HG03196 (cell line): ENCODE results near the gene ATP2C2.
"Not testable (repeated sequence)": the region's sequence is repeated elsewhere in the genome, so short reads cannot be mapped to it uniquely, and the experiment has no call there.

Source experiments
- ATAC-seq: cut with Tn5 transposase; IDR thresholded peaks from one replicate; pipeline ENCODE4 v1.9.1; 2021; ENCODE audit not compliant: unreplicated experiment

Gene ATP2C2

DNA sequence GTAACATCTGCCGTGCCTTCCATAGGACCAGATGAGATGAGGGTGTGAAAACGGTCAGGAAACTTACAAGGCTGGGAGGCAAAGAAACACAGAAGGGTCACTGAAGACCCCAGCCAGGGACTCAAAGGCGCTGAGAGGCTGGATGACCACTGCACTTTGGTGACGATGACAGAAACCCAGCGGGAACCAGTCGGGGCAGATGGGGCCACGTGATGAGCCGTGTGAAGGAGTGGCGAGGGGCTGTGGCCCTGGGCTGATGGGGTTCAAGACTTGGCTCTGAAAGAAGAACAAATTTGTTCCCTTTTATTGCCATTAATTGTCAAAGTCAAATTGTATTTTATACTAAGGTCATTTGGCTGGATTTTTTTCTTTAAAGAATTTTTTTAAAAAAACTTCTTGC is 28.6 kb upstream of the ATP2C2 start:
- no peak for ATAC-seq

GRCh38 chr16:84340325-84341040 is 27.9 kb upstream of the ATP2C2 start:
- no peak for ATAC-seq

DNA sequence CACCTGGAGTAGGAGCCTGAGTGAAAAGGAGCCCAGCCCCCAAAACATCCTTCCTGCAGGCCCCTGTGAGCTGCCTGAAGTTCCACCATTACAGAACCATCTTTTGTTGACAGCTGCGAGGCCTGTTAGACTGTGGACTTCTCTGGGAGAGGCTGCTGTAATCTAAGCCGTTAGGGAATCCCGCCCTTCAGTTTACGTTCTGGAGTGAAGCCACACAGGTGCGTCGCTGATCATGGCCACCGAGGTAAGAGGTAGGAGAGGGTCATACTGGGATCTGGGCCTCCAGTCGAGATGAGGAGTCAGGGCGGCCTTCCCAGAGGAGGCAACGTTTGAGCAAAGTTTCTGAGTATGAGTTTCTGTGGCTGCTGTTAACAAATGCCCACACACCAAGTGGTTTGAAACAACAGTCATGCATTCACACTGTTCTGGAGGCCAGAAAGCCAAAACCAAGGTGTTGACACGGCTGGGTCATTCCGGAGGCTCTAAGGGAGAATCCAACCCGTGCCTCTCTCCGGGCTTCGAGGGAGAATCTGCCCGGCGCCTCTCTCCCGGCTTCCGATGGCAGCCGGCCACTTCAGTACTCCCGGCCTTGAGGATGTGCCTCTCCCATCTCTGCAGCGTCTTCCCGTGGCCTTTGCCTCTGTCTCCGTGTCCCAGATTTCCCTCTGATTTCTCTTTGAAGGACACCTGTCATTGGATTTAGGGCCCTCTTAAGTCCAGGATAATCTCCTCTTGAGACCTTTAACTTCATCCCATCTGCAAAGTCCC is 26.6 kb upstream of the ATP2C2 start:
- no peak for ATAC-seq

DNA sequence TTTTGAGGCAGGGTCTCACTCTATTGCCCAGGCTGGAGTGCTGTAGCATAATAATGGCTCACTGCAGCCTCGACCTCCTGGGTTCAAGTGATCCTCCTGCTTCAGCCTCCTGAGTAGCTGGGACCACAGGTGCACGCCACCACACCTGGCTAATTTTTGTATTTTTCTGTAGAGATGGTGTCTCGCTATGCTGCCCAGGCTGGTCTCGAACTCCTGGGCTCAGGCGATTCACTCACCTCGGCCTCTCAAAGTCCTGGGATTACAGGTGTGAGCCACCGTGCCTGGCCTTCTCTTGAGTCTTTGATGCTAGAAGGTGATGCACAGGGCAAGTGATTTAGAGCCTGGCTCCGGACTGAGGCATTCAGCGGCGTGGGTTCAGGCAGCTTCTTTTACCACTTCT is 24.5 kb upstream of the ATP2C2 start:
- ATAC-seq: not testable (repeated sequence)

- ATAC-seq: no peak
Measured at GRCh38 chr16:84344781-84345180, 23.6 kb upstream of the ATP2C2 start.

DNA sequence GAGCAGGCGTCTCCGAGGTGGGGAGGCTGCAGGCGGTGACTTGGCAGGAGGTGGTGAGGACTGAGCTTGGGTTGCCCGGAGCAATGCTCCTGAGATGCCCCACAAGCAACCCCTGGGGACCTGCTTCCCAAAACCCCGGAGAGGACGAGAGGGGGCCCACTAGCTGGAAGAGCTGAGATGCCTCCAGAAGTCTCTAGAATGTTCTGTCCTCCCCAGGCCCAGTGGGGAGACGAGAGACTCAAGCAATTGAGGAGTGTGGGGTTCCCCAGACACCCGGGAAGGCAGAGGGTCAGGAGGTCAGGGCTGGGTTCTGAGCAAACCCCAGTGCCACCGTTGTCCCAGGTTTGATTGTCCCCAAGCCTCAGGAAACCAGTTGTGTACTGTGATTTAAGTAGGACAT is 21.2 kb upstream of the ATP2C2 start:
- ATAC-seq: no peak

- no peak for ATAC-seq
Measured at GRCh38 chr16:84348386-84348888, 19.9 kb upstream of the ATP2C2 start.

GRCh38 chr16:84349862-84350684 is 18.3 kb upstream of the ATP2C2 start:
- no peak for ATAC-seq

DNA sequence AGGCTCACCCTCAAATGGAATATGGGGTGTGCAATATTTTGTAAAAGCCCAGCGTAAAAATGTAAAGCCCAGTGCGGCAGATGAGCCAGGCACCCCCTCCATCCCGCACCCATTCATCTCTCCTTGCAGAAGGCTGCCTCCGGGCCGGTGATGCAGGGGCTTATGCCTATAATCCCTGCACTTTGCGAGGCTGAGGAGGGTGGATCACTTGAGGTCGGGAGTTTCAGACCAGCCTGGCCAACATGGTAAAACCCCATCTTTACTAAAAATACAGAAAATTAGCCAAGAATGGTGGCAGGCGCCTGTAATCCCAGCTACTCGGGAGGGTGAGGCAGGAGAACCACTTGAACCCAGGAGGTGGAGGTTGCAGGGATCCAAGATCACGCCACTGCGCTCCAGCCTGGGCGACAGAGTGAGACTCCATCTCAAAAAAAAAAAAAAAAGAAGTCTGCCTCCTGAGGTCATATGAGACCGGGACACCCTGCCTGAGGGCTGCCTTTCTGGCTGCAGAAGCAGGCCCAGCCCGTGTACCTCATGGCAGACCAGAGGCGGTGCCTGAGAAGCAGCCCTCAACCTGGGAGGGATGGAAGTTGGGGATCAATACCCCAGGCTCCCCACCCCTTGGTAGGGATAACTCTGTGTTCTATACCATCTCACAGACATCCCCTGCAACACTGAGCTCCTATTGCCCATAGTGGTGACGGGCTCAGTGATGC is 17.5 kb upstream of the ATP2C2 start:
- ATAC-seq: no peak

DNA sequence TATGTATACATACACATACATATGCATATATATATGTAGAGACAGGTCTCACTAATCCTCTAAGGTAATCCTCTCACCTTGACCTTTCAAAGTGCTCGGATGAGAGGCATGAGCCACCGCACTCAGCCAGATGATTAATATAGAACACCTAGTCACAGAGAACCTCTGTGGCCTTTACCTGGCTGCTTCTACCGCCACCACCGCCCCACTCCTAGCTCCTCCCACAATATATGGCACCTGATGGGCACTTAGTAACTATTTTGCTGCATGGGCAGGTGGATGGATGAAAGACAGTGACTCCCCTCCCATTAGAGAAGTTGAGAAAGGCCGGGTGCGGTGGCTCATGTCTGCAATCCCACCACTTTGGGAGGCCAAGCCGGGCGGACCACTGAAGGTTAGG is 16.7 kb upstream of the ATP2C2 start:
- no peak for ATAC-seq

GRCh38 chr16:84354306-84354705 is 14.0 kb upstream of the ATP2C2 start:
- ATAC-seq: no peak

GRCh38 chr16:84355149-84355548 is 13.2 kb upstream of the ATP2C2 start:
- ATAC-seq: no peak

- ATAC-seq: no peak
Measured at GRCh38 chr16:84356176-84356575, 12.2 kb upstream of the ATP2C2 start.

- ATAC-seq: no peak
Measured at GRCh38 chr16:84356591-84357116, 11.7 kb upstream of the ATP2C2 start.

- ATAC-seq: no peak
Measured at GRCh38 chr16:84357191-84357651, 11.1 kb upstream of the ATP2C2 start.

- no peak for ATAC-seq
Measured at GRCh38 chr16:84358601-84359295, 9.6 kb upstream of the ATP2C2 start.

GRCh38 chr16:84359326-84359725 is 9.0 kb upstream of the ATP2C2 start:
- ATAC-seq: no peak

DNA sequence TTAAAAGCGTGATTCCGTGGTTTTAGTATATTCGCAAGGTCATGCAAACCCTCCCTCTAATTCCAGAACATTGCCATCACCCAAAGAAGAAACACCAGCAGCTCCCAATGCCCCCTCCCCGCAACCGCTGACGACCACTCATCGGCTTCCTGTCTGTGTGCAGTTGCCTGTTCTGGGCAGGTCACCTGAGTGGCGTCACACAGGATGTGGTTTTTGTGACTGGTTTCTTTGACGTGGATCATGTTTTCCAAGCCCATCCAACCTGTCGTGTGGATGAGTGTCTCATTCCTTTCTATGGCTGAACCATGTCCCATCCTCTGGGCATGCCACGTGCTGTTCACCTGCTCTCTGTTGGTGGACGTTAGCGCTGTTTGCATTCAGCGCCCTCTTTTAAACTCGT is 8.2 kb upstream of the ATP2C2 start:
- ATAC-seq: no peak

- ATAC-seq: no peak
Measured at GRCh38 chr16:84360748-84361147, 7.6 kb upstream of the ATP2C2 start.

GRCh38 chr16:84361546-84361945 is 6.8 kb upstream of the ATP2C2 start:
- no peak for ATAC-seq
